ENCODE data around the gene GLIPR1. TPM values are rescaled to one million over a fixed set of nuclear protein-coding genes. Genes with fewer than 3 reads are reported as not detected.

GLIPR1 gene
- total RNA-seq, 5 donors from 2014 or later (not counting 1 experiment from before 2014, with no cell fraction given) = 42.9 to 102 (median 53.5) TPM

DNA sequence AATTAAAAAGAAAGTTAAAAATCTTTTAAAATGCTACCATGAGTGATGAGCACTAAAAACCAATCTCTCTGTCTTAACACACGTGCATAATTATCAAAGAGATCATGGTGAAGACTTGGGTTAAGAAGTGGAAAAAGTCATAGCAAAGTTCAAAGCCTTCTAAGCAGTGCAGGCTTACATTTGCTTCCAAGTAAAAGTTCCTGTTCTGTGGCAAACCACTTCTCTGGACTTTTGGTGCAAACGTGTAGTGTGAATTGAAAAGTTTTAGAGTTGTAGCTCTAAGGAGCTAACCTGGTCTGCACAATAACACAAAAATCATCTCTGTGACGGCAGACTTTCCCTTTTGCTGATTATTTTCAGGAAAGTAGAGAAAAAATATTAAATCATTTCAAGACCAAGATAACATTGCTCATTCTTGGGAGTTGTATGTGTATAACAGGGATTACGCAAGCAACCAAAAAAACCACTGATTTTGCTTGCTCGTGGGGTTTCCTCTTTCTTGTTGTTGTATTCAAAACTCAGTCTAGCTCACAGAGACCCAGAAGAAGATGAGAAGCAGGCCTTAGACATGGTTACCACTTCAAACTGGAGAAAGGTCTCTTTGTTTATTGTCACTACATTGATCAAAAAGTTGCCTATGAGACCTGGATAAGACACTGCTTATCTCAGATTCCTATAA, 2.3 kb upstream of the GLIPR1 start:
- DNase-seq (peak in 25 of 35 experiments; percentile 9 to 81 (median 41)), ATAC-seq (replicated peaks in 1 of 4) (peak; percentile 67 to 77 (median 70))
- peak overlapping the region; percentile 95 to 98 for H3K27ac Mint-ChIP-seq
- H3K4me3 Mint-ChIP-seq = peak overlapping the region; percentile 28 to 96 (median 31)
- CTCF ChIA-PET = interaction anchor here in 1 of 2 donors (0.6 to 1.8 kb wide), 5 partner anchors 27 to 144 kb away, joined by 3 to 8 read pairs (median 3); partner anchors contain the start of gene GLIPR1L1
- POLR2A ChIA-PET = interaction anchor here in 1 of 2 donors (4.7 kb wide), 1 partner anchor 87 kb away, joined by 21 read pairs; the partner anchor contains the start of gene GLIPR1L2
- Histone ChIP-seq H3K27me3 (replicated peaks in 1 of 2; ENCODE audit: control insufficient read depth in 2 of 2, extremely low read depth in 1 of 2, insufficient read depth in 2 of 2, low read length in 1 of 2) (no peaks in the 10 kb centered on the region), H3K9me3 (no peaks in the 10 kb centered on the region), H3K36me3 (ENCODE audit: control insufficient read depth in 2 of 2, extremely low read depth in 1 of 2, insufficient read depth in 1 of 2, low read length in 1 of 2) (no peaks in the 10 kb centered on the region), H3K4me1 (ENCODE audit: control insufficient read depth in 1 of 2, extremely low read depth in 1 of 2, insufficient read depth in 2 of 2, low read length in 2 of 2) (peaks cover 22 to 44% of the 10 kb centered on the region in 2 experiments), H3K4me3 (ENCODE audit: control insufficient read depth in 1 of 2, extremely low read depth in 1 of 2, low read length in 1 of 2) (no peak overlapping the region), H3K27ac (ENCODE audit: low read length) (peak overlapping the region; percentile 90)
- peaks cover 8% of the 10 kb centered on the region for H3K36me3 Mint-ChIP-seq
- H3K4me1 Mint-ChIP-seq = peaks cover 59 to 64% (median 59%) of the 10 kb centered on the region in 3 donors
- H3K27me3 Mint-ChIP-seq = no peaks in the 10 kb centered on the region
- WGBS (ENCODE audit: insufficient coverage) = no CpG with 5 or more reads among the region's 5 CpGs
- H3K9me3 Mint-ChIP-seq = no peaks in the 10 kb centered on the region

DNA sequence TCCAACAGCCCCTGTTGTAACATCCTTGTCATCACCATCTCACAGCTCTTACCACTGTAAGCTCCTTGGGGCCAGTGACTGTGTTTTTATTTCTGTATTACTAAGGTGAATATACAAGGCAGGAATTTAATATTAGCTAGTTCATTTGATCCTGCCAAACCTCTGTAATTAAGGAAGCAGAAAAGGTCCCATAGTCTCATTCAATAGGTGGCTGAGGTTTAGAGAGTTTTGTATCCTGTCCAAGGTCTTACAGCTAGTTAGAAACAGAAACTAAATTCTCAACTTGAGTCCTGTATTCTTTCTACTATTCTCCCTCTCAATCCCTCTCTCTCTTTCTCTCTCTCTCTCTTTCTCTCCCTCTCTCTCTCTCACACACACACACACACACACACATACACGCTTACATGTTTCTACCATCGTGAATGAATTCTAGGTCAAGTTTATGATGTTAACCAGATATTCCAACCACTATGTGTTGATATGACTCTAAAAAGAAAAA, 543 bp upstream of the GLIPR1 start:
- ChIA-PET CTCF (interaction anchor here (0.5 to 7.4 kb wide), 12 partner anchors 8 to 145 kb away, joined by 3 to 63 read pairs (median 4); partner anchors contain the start of genes GLIPR1L1 (in 1 of the 2) and GLIPR1L2 (in 1 of the 2)), POLR2A (interaction anchor here (0.5 to 4.7 kb wide), 18 partner anchors 11 to 1079 kb away, joined by 3 to 21 read pairs (median 4); partner anchors contain the start of genes KRR1 (in 2 of the 2), GLIPR1L2 (in 1 of the 2) and PHLDA1 (in 1 of the 2))
- H3K9me3 ChIP-seq = no peaks in the 10 kb centered on the region
- no peaks in the 10 kb centered on the region for H3K27me3 ChIP-seq (replicated peaks in 1 of 2; ENCODE audit: control insufficient read depth in 2 of 2, extremely low read depth in 1 of 2, insufficient read depth in 2 of 2, low read length in 1 of 2)
- H3K4me3 ChIP-seq (ENCODE audit: control insufficient read depth in 1 of 2, extremely low read depth in 1 of 2, low read length in 1 of 2) = peak overlapping the region in 1 of 2 donors; percentile 69
- peak overlapping the region; percentile 90 for H3K27ac ChIP-seq (ENCODE audit: low read length)
- Mint-ChIP-seq H3K4me1 (peaks cover 77 to 78% (median 77%) of the 10 kb centered on the region in 3 donors), H3K4me3 (peak overlapping the region; percentile 96 to 98 (median 98)), H3K9me3 (no peaks in the 10 kb centered on the region), H3K27me3 (no peaks in the 10 kb centered on the region), H3K27ac (peak overlapping the region; percentile 95 to 98), H3K36me3 (peaks cover 24% of the 10 kb centered on the region)
- peaks cover 32 to 46% of the 10 kb centered on the region in 2 experiments for H3K4me1 ChIP-seq (ENCODE audit: control insufficient read depth in 1 of 2, extremely low read depth in 1 of 2, insufficient read depth in 2 of 2, low read length in 2 of 2)
- no CpG with 5 or more reads among the region's 2 CpGs for WGBS (ENCODE audit: insufficient coverage)
- peaks cover 0 to 4% of the 10 kb centered on the region in 2 donors for H3K36me3 ChIP-seq (ENCODE audit: control insufficient read depth in 2 of 2, extremely low read depth in 1 of 2, insufficient read depth in 1 of 2, low read length in 1 of 2)
- ATAC-seq (replicated peaks in 1 of 4) = peak; percentile 10 to 25 (median 16)
- DNase-seq = peak in 2 of 35 experiments; percentile 22 to 57

DNA sequence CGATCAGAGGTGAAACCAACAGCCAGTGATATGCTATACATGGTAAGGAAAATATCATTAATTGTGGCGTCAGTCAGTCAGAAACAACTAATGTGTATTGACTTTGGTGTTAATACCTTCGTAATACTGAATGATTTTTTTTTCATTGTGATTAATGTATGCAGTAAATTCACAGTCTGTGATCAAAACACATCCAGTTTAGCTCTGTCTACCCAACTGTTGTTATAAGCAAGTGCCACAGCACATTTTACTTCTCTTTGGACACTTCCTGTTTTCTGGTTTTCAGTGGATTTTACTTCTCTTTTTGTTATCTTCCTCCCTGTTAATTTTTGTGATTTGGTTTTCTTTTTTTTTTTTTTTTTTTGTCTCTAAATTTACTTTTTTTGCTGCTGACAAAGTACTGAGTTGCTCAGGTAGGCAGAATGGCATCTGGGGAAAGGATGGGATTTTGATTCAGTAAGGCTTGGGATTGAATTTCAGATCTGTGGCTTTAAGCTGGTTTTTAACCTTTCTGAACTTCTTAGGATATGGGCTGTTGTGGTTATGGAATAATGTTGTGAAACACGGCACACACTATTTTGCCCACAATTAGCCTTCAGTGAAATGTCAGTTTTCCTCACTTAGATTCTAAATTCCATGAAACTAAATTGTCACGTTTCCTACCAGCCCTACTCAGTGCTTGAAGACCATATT, 604 bp downstream of the GLIPR1 start:
- H3K4me1 ChIP-seq (ENCODE audit: control insufficient read depth in 1 of 2, extremely low read depth in 1 of 2, insufficient read depth in 2 of 2, low read length in 2 of 2) = peaks cover 32 to 46% of the 10 kb centered on the region in 2 experiments
- peaks cover 27% of the 10 kb centered on the region for H3K36me3 Mint-ChIP-seq
- WGBS (ENCODE audit: insufficient coverage) = 0% methylated on average over 1 of the region's 5 CpGs

DNA sequence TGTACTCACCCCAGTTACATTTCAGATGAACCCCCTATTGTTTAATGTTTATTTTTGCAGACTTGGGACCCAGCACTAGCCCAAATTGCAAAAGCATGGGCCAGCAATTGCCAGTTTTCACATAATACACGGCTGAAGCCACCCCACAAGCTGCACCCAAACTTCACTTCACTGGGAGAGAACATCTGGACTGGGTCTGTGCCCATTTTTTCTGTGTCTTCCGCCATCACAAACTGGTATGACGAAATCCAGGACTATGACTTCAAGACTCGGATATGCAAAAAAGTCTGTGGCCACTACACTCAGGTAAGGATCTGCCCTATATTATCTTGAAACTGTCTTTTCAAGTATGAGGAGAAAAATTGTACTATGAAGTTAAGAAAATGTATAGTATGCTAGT, 1.2 kb downstream of the GLIPR1 start:
- ChIA-PET CTCF (interaction anchor here (0.7 to 7.4 kb wide), 5 partner anchors 30 to 443 kb away, joined by 3 to 63 read pairs (median 5); partner anchors contain the start of genes GLIPR1L2 (in 1 of the 2) and KRR1 (in 1 of the 2)), POLR2A (interaction anchor here (1.3 to 4.7 kb wide), 5 partner anchors 12 to 90 kb away, joined by 3 to 21 read pairs (median 11); partner anchors contain the start of genes GLIPR1L2 (in 1 of the 2) and KRR1 (in 1 of the 2))
- H3K4me3 Mint-ChIP-seq = peak overlapping the region; percentile 96 to 98 (median 98)
- peak overlapping the region; percentile 90 for H3K27ac ChIP-seq (ENCODE audit: low read length)
- no peaks in the 10 kb centered on the region for H3K9me3 Mint-ChIP-seq
- H3K27me3 ChIP-seq (replicated peaks in 1 of 2; ENCODE audit: control insufficient read depth in 2 of 2, extremely low read depth in 1 of 2, insufficient read depth in 2 of 2, low read length in 1 of 2) = no peaks in the 10 kb centered on the region
- peaks cover 27% of the 10 kb centered on the region for H3K36me3 Mint-ChIP-seq
- H3K27ac Mint-ChIP-seq = peak overlapping the region; percentile 95 to 98
- H3K36me3 ChIP-seq (ENCODE audit: control insufficient read depth in 2 of 2, extremely low read depth in 1 of 2, insufficient read depth in 1 of 2, low read length in 1 of 2) = peaks cover 0 to 6% of the 10 kb centered on the region in 2 donors
- no peak for ATAC-seq (replicated peaks in 1 of 4)
- peak overlapping the region; percentile 69 to 71 for H3K4me3 ChIP-seq (ENCODE audit: control insufficient read depth in 1 of 2, extremely low read depth in 1 of 2, low read length in 1 of 2)
- no peaks in the 10 kb centered on the region for H3K27me3 Mint-ChIP-seq
- H3K9me3 ChIP-seq = no peaks in the 10 kb centered on the region
- 55% methylated on average over 3 of the region's 4 CpGs for WGBS (ENCODE audit: insufficient coverage)
- peak in 1 of 35 experiments; percentile 35 for DNase-seq
- H3K4me1 ChIP-seq (ENCODE audit: control insufficient read depth in 1 of 2, extremely low read depth in 1 of 2, insufficient read depth in 2 of 2, low read length in 2 of 2) = peaks cover 32 to 46% of the 10 kb centered on the region in 2 experiments
- peaks cover 78 to 91% (median 89%) of the 10 kb centered on the region in 3 donors for H3K4me1 Mint-ChIP-seq

More for the DNA sequence above, 604 bp downstream of the GLIPR1 start:
- peaks cover 78 to 85% (median 84%) of the 10 kb centered on the region in 3 donors for H3K4me1 Mint-ChIP-seq
- Histone ChIP-seq H3K9me3 (no peaks in the 10 kb centered on the region), H3K36me3 (ENCODE audit: control insufficient read depth in 2 of 2, extremely low read depth in 1 of 2, insufficient read depth in 1 of 2, low read length in 1 of 2) (peaks cover 0 to 4% of the 10 kb centered on the region in 2 donors), H3K27me3 (replicated peaks in 1 of 2; ENCODE audit: control insufficient read depth in 2 of 2, extremely low read depth in 1 of 2, insufficient read depth in 2 of 2, low read length in 1 of 2) (no peaks in the 10 kb centered on the region), H3K4me3 (ENCODE audit: control insufficient read depth in 1 of 2, extremely low read depth in 1 of 2, low read length in 1 of 2) (peak overlapping the region; percentile 69 to 71), H3K27ac (ENCODE audit: low read length) (peak overlapping the region; percentile 90)
- no peaks in the 10 kb centered on the region for H3K9me3 Mint-ChIP-seq
- ChIA-PET POLR2A (interaction anchor here (0.5 to 4.7 kb wide), 16 partner anchors 12 to 1077 kb away, joined by 3 to 21 read pairs (median 6); partner anchors contain the start of genes KRR1 (in 2 of the 2), GLIPR1L2 (in 1 of the 2) and PHLDA1 (in 1 of the 2)), CTCF (interaction anchor here (0.6 to 7.4 kb wide), 9 partner anchors 23 to 1285 kb away, joined by 3 to 63 read pairs (median 5); partner anchors contain the start of genes GLIPR1L1 (in 1 of the 2), GLIPR1L2 (in 1 of the 2) and KRR1 (in 1 of the 2))
- ATAC-seq (replicated peaks in 1 of 4) = peak; percentile 9 to 14 (median 10)
- no peaks in the 10 kb centered on the region for H3K27me3 Mint-ChIP-seq
- no peak for DNase-seq
- H3K4me3 Mint-ChIP-seq = peak overlapping the region; percentile 96 to 98 (median 98)
- H3K27ac Mint-ChIP-seq = peak overlapping the region; percentile 95 to 98

DNA sequence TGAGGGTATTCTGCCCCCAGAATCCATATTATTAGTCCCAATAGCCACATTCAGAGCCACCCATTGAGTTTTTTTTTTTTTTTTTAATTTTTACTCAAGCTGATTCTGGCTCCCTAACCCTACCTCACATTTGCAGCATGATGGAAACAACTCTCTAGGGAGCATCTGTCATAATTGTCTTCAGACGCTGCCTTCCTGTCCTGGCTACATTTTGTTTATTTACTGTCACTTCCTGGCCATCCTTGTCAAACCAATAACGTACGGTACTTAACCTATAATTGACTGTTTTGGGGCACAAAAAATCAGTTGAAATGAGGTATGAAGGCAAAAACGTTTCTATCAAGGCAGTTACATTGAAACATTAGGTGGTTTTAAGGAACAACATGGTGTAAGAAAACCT, 2.1 kb downstream of the GLIPR1 start:
- peaks cover 36 to 38% of the 10 kb centered on the region in 2 experiments for H3K4me1 ChIP-seq (ENCODE audit: control insufficient read depth in 1 of 2, extremely low read depth in 1 of 2, insufficient read depth in 2 of 2, low read length in 2 of 2)
- ATAC-seq (replicated peaks in 1 of 4) (no peak), DNase-seq (peak in 2 of 35 experiments; percentile 42 to 55)
- H3K27ac ChIP-seq (ENCODE audit: low read length) = peak overlapping the region; percentile 90
- CTCF ChIA-PET = interaction anchor here (0.5 to 7.4 kb wide), 14 partner anchors 12 to 442 kb away, joined by 3 to 63 read pairs (median 15); partner anchors contain the start of genes KRR1 (in 2 of the 2) and GLIPR1L2 (in 1 of the 2)
- WGBS (ENCODE audit: insufficient coverage) = no CpG with 5 or more reads among the region's 4 CpGs
- H3K4me1 Mint-ChIP-seq = peaks cover 71 to 88% (median 87%) of the 10 kb centered on the region in 3 donors
- peaks cover 0 to 6% of the 10 kb centered on the region in 2 donors for H3K36me3 ChIP-seq (ENCODE audit: control insufficient read depth in 2 of 2, extremely low read depth in 1 of 2, insufficient read depth in 1 of 2, low read length in 1 of 2)
- H3K4me3 Mint-ChIP-seq = peak overlapping the region; percentile 96 to 98 (median 98)
- no peaks in the 10 kb centered on the region for H3K27me3 Mint-ChIP-seq
- no peaks in the 10 kb centered on the region for H3K9me3 Mint-ChIP-seq
- no peaks in the 10 kb centered on the region for H3K9me3 ChIP-seq
- peak overlapping the region; percentile 10 to 69 for H3K4me3 ChIP-seq (ENCODE audit: control insufficient read depth in 1 of 2, extremely low read depth in 1 of 2, low read length in 1 of 2)
- no peaks in the 10 kb centered on the region for H3K27me3 ChIP-seq (replicated peaks in 1 of 2; ENCODE audit: control insufficient read depth in 2 of 2, extremely low read depth in 1 of 2, insufficient read depth in 2 of 2, low read length in 1 of 2)
- H3K36me3 Mint-ChIP-seq = peaks cover 30% of the 10 kb centered on the region
- H3K27ac Mint-ChIP-seq = peak overlapping the region; percentile 95 to 98
- POLR2A ChIA-PET = interaction anchor here (1.2 to 3.2 kb wide), 3 partner anchors 11 to 29 kb away, joined by 4 to 10 read pairs (median 5); partner anchors contain the start of gene KRR1 (in 2 of the 2)
